Choroid plexus epithelial cell (primary cell): Measurements from ENCODE around the gene ERC2.

Experiments used
- DNase-seq: peaks from one replicate; pipeline ENCODE4 v3.0.0-alpha.2; 2010; ENCODE audit warnings: low read depth
- H3K4me3 ChIP-seq: 2 replicates; pipeline ENCODE4 v1.5.1; 2011; ENCODE audit warnings: low read depth, mild to moderate bottlenecking, control low read depth, low read length, moderate library complexity
- TF ChIP-seq, protein P1 (sequence below): conservative IDR thresholded peaks from 2 replicates; pipeline ENCODE4 v1.5.1; 2011; ENCODE audit warnings: low read depth, mild to moderate bottlenecking, control low read depth, inconsistent platforms, low read length, moderate library complexity

ERC2 gene

DNA sequence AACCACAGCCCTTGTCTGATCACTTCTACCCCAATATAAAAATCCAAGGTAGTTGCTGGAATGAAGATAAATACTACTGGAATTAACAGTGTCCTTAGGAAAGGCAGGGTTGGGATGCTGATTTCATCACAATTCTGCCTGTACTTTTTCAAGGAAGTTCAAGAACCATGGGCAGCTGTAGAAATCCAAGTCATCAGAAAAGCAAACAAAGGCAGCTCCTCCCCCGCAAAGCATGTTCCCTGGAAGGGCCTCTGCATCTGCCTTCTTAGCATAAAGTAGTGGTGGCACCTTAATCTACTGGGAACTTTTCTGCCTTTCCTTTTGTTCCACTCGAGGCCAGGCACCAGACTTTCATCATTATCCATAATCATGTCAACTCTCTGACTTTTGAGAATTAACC lies 54.4 kb downstream of the ERC2 start:
- TF ChIP-seq, protein P1, sequence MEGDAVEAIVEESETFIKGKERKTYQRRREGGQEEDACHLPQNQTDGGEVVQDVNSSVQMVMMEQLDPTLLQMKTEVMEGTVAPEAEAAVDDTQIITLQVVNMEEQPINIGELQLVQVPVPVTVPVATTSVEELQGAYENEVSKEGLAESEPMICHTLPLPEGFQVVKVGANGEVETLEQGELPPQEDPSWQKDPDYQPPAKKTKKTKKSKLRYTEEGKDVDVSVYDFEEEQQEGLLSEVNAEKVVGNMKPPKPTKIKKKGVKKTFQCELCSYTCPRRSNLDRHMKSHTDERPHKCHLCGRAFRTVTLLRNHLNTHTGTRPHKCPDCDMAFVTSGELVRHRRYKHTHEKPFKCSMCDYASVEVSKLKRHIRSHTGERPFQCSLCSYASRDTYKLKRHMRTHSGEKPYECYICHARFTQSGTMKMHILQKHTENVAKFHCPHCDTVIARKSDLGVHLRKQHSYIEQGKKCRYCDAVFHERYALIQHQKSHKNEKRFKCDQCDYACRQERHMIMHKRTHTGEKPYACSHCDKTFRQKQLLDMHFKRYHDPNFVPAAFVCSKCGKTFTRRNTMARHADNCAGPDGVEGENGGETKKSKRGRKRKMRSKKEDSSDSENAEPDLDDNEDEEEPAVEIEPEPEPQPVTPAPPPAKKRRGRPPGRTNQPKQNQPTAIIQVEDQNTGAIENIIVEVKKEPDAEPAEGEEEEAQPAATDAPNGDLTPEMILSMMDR = no peak
- no peak for DNase-seq
- no peak overlapping the region for H3K4me3 ChIP-seq

DNA sequence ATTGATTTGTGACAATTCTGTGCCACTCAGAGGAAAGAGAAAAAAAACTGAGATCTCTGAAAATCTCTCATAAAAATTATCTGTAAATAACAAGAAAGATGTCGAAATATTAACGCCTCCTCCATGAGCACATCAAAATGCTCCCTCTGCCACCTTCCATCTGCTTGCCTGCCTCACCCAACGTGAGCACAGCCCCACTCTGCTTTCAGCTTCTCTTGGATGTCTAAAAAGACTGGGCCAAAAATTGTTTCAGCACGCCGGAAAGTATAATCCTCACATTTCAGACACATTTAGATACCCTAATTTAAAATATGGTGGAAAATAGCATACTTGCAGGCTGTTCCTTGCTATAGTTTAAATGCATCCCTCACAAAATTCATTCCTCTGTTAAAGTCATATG lies 57.1 kb downstream of the ERC2 start:
- TF ChIP-seq, protein P1 = no peak
- no peak overlapping the region for H3K4me3 ChIP-seq
- no peak for DNase-seq

DNA sequence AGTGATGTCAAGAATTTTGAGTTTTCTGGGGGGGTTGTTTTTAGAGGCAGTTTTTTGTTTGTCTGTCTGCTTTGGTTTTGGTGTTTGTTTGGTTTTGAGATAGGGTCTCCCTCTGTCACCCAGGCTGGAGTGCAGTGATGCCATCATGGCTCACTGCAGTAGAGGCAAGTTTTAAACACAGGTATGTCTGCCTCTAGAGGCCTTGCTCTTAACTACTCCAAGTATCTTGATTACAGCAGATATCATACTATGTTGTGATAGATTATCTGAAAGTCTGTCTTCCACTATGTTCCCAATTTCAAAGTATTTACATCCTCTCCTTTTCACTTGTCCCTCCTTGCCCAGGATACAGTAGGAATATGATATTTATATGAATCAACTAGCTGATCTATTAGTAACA lies 57.7 kb downstream of the ERC2 start:
- TF ChIP-seq, protein P1 = no peak
- DNase-seq = no peak
- H3K4me3 ChIP-seq = no peak overlapping the region

DNA sequence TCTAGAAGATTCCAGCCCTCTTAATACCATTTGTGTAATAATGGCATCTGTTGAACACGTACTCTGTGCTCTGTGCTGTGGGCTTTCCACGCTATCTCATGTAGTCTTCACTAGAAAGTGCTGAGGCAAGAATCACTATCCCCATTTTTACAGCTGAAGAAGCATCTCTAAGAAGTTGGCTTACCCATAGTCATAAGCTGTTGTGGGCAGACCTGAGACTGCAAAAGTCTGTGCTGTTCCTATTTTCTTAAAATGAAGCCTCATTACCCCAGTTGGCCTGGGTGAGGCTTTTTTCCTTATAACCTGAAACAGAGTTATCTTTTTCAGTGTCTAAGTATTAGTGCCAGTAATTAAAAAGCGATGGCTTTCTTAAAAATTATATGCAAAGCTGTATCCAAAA lies 58.5 kb downstream of the ERC2 start:
- H3K4me3 ChIP-seq = no peak overlapping the region
- TF ChIP-seq, protein P1 = no peak
- DNase-seq = no peak

DNA sequence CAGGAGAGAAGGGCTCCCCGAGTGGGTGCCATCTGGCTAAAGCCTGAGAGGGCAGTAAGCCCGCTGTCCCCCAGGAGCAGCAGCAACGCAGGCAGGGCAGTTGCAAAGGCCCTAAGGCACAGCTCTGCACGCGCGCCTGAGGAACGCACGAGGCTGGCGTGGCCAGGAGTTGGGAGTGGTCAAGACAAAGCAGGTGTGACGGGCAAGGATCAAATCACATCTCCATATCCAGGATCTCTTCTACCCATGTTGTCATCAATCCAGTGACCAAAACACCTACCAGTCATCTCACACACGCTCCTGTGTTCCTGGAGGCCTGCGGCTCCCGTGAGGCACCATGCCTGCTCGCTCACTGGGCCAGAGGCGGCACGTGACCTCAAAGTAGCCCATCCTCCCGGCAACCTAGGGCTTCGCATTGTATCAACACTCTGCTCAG lies 59.5 kb downstream of the ERC2 start:
- no peak for DNase-seq
- no peak overlapping the region for H3K4me3 ChIP-seq
- TF ChIP-seq, protein P1 = no peak

DNA sequence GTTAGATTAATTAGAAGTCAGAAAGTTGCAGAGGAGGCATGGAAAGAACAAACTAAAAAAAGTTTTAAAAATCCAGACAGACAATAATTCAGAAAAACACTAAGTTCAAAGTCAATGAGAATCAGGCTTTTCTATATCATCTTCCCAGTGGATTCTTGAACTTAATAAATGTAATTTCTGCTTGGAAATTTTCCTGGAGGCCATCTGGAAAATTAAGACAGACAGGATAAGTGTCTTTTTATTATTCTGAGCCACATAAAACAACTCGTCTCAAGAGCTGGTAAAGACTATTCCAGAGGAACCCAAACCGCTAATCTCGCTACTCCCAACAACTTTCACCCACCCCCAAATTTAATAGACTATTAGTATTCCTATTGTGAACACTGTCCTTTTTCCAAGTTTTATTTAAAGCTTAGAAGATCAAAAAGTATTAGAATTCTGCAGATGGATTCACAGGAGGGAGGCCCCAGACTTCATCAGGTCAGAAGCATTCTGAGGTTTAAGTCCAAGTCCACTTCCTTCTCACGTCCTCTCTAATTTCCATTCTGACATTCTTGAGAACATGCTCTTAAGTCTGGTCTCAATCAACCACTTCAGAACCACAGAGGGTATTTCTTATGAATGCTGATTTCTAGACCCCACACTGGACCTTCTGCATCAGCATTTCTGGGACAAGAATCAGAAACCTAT lies 61.3 kb downstream of the ERC2 start:
- TF ChIP-seq, protein P1 = no peak
- DNase-seq = no peak

DNA sequence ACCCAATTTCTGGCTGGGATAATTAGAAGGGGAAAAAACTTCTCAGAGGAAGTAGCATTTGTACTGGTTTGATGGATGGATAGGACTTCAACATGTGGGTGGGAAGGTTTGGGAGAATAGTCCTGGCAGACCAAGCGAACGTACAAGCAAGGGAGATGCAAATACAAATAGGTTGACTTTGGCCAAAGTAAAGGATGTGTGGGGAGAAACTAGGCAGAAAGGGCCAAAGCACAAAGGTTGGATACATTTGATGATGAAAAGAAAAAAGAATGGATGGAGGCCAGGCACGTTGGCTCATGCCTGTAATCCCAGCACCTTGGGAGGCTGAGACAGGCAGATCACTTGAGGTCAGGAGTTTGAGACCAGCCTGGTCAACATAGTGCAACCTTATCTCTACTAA lies 63.4 kb downstream of the ERC2 start:
- DNase-seq = no peak
- no peak overlapping the region for H3K4me3 ChIP-seq
- TF ChIP-seq, protein P1 = no peak

More for the DNA sequence above, 61.3 kb downstream of the ERC2 start:
- no peak overlapping the region for H3K4me3 ChIP-seq
